Activated CD4-positive, alpha-beta T cell treated with anti-CD3 and anti-CD28 coated beads, Interleukin-2, amount 50 U/mL, for 48 hours (primary cell): ENCODE results near the gene CPLX3.

Source experiments
- DNase-seq, 2 experiments: peaks; one replicate each; pipeline ENCODE4 v3.0.0-alpha.2; 2020

The CPLX3 gene

DNA sequence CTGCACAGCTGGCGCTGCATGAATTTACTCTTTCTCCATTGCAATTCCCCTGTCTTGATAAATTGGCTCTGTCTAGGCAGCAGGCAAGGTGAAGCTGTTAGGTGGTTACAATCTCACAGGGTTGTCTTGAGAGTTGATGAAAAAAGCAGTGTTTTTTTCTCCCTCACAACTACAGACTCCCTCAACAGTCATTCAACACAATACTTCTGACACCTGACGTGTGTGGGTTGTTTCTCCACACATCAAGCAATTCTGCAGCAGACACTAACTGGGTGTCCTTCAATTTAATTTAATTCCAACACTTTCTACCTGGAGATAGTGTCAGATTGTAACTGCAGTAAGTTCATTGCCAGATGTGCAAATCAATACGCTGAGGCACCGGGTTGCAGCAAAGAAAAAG, 51.8 kb downstream of the CPLX3 start:
- DNase-seq = no peak
